Stimulated activated CD4-positive, alpha-beta T cell treated with anti-CD3 and anti-CD28 coated beads, Interleukin-1b, Interleukin-23, amount 100 ng/mL, for 1 hour (primary cell): ENCODE results near the gene HAUS1.

Source experiments
- DNase-seq, 2 donors: peaks; one replicate each; pipeline ENCODE4 v3.0.0-alpha.2; 2020; ENCODE audit warnings: low read depth in 2 of 2

Gene HAUS1, protein sequence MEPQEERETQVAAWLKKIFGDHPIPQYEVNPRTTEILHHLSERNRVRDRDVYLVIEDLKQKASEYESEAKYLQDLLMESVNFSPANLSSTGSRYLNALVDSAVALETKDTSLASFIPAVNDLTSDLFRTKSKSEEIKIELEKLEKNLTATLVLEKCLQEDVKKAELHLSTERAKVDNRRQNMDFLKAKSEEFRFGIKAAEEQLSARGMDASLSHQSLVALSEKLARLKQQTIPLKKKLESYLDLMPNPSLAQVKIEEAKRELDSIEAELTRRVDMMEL

DNA sequence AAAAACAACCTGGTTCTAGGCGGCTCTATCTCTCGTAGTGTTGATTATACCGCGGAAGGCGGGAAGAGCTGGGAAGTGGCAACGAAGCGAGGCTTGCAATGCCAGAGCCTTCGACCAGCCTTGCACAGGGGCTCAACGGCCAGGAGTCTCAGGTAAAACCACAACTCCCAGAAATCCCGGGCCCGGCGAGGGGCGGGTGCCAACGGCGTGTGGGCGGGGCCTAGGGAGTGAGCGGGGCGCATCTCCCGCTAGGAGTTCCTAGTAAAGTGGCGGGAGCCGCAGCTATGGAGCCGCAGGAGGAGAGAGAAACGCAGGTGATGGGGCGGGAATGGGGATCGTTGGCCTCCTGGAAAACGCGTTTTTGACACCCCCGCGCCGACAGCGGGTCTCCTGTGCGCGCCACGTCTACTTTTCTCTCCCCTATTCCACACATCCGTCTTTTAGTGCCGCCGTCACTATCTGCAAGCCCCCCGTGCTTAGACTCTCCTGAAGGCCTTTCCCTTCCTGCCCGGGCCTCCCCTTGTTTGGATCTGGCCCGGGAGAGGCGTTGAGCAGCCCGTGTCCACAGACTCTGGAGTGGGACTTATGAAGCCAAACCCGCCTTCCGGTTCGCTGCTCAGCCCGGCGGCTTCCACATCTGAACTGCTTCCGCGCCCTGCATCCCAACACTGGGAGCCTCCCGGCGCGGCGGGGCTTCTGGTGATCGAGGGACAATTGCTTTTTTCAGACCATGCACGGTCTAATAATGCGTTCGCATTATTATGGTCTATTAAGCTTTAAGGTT, at the start of gene HAUS1:
HAUS1 (plus strand) TSS at position 258 of the 784 bp plus-strand sequence; CDS start at position 285, 27 bp downstream.
- peak; percentile 47 to 73 for DNase-seq

DNA sequence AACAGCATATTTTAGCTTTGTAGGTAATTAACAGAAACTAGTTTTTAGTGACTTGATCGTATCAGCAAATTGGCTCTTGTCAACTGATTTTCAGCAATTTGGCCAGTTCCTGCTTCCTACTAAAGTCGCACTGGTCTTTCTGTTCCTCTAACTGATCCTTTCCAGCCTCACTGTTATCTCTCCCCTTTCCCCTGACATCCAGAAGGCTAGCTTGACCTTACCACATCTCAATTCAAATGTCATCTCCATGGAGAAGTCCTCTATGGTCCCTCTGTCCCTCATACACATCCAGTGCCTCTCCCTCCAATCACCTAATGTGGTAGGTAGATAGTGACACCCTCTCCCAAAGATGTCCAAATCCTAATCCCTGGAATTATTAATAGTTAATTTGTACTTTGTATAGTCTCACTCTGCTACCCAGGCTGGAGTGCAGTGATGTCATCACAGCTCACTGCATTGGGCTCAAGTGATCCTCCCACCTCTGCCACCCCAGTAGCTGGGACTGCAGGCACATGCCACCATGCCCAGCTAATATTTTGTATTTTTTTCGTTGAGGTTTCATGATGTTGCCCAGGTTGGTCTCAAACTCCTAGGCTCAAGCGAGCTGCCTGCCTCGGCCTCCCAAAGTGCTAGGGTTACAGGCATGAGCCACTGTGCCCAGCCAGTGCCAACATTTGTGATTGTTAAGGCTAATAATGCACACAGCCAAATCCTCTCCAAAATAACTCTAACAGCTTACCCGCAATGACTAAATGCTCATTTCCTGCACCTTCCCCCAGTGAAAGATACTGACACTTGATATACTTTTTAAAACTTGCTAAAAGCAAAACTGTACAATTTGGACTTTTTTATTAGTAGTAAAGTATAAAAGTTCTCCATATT, 49.0 kb upstream of the HAUS1 start:
- no peak for DNase-seq

GRCh38 chr18:46055838-46056230, 48.4 kb upstream of the HAUS1 start:
- DNase-seq = no peak

DNA sequence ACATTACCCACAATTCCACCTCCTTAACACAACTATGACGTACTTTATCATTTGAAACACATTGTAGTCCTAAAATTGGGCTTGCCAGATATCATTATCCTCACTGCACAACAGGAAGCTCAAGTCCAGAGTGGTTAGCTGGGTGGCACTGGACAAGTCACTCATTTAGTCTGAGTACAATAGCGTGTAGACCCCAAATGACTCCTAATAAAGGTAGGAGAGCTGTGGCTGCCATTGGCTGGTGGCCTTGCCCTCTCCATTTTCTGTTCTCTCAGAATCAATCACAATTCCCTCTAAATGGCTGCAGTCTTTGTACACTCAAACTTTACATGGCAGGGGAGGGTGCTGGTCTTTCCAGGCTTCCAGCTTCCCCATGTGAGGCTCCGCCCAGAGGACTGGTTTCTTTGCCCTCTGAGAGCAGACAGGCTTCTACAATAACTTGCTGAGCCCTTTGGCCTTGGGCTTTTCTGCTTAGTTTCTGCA, 43.8 kb upstream of the HAUS1 start:
- no peak for DNase-seq

- no peak for DNase-seq
Measured at GRCh38 chr18:46061387-46061786, 42.8 kb upstream of the HAUS1 start.

GRCh38 chr18:46061796-46062195, 42.4 kb upstream of the HAUS1 start:
- DNase-seq = no peak

DNA sequence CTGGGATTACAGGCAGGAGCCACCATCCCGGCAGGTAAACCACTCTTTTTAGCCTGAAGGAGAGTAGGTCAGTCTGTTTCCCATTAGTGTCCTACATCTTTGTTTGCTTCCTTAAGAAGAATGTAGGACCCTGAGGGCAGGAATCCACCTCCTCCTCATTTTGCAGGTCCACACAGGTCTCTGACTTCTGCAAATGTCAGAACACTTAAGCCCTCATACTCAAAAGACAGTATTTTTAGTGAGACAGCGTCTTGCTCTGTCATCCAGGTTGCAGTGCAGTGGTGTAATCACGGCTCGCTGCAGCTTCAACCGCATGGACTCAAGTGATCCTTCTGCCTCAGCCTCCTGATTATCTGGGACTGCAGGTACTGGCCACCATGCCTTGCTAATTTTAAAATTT, 41.4 kb upstream of the HAUS1 start:
- no peak for DNase-seq

GRCh38 chr18:46067438-46068007, 36.7 kb upstream of the HAUS1 start:
- DNase-seq = no peak

- no peak for DNase-seq
Measured at GRCh38 chr18:46068763-46069162, 35.4 kb upstream of the HAUS1 start.

DNA sequence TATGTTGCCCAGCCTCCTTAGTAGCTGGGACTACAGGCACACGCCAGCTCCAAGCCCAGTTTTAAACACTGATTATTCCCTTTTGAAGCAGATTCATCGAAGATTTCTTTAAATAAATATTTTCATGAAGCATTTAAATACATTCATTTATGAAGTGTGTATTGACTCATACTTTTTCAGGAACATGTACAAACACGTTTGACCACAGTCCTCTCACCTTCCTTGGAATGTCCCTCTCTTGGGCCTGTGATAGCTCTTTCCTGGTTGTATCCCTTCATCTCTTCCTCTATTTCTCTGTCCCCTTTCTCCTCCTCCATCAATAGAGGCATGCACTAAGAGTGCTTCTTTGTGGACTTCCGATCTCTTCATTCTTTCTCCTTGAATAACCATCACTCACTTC, 34.7 kb upstream of the HAUS1 start:
- DNase-seq = no peak

DNA sequence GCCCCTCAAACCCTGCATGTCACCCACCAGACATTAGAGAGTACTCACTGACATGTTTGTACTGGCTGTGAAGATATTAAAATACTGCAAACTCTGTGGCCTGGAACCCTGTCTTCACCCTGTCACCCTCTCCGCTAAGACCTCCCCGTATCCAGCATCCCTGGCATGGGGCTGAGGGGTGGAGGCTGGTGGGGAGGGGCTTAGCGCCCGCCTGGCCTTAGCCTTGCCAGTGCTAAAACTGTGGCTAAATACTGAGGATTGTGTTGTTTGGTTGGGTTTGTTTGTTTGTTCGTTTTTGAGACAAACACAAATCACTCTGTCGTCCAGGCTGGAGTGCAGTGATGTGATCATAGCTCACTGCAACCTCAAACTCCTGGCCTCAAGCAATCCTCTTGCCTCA, 34.0 kb upstream of the HAUS1 start:
- no peak for DNase-seq

GRCh38 chr18:46070815-46071652, 33.2 kb upstream of the HAUS1 start:
- DNase-seq = no peak

- peak; percentile 13 to 42 for DNase-seq
Measured at GRCh38 chr18:46071653-46072375, 32.4 kb upstream of the HAUS1 start, which contains the start of gene PSTPIP2. Gene PSTPIP2, minus strand, starts transcription at chr18:46072260. Its CDS starts 72 bp downstream, at chr18:46072188.

DNA sequence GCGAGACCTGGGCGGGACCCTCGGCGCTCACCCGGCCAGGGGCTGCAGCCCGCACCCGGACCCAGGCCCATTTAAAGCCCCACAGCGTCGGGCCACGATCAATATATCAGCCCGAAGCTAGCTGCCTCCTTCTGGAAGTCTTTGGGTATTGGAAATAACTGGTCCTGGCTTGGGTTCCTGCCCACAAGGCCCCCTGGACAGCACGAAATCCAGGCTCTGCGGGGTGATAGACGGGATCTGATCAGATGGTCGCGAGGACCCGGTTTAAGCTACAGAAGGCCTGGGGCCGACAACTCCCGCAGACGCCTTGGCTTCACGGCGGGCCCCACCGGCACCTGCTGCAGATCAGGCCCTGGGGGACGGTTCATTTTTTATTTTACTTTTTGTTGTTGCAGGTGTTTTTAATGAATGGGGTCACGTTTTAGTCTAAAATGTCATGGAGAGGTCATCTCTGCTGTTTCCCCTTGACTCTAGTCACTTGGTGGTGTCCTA, 31.8 kb upstream of the HAUS1 start:
- DNase-seq = no peak

GRCh38 chr18:46072959-46073358, 31.2 kb upstream of the HAUS1 start:
- no peak for DNase-seq

- DNase-seq = no peak
Measured at GRCh38 chr18:46073474-46074331, 30.5 kb upstream of the HAUS1 start.

DNA sequence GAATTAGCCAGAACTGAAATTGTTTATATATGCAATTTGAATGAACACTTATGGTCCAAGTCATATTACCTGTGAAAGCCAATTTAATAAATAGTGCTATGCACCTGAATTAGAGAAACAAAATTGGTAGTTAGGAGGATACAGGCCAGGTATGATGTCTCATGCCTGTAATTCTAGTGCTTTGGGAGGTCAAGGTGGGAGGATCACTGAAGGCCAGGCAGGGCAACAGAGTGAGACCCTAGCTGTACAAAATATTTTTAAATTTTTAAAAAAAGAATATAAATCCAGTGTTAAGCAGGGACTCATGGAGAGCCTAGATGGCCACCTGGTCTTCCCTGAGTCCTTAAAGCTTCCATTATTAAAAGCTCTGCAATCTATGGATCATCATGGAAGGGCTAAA, 24.8 kb upstream of the HAUS1 start:
- no peak for DNase-seq

DNA sequence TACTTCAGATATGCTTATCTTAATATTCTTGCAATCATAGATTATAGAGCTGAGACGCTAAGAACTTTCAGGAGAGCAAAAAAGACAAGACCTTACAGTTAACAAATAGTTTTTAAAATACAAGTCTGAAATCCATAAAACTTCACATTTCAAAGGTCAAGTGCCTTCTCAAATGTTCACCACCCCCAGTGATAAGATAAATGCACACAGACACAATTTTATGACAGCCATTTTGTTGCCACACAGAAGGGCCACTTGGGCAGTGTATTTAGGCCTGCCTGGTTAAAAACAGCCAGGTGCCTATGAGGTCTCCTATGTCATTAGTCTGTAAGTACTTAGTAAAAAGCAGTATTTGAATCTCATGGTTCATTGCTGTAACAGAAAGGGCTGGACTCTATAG, 24.0 kb upstream of the HAUS1 start:
- no peak for DNase-seq

DNA sequence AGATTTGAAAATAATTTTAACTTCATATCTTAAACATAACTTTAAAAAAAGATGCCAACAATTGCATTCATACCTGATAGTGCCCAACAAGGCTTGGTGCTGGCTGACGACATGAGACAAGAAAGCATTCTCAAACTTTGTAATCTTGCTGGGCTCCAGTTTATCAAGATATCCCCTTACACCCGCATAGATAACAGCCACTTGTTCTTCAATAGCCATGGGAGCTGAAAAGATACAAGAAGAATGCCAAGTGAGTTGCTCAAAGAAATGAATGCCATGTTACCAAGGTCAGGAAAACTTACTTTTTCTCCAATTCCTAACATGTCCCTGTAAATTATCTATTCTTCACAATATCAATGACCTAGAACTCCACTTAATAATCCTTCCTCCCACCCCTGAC, 19.8 kb upstream of the HAUS1 start:
- DNase-seq = no peak
